Measurements from ENCODE around the gene STK25.
A peak's percentile ranks its signal among the peaks of the same experiment; 100 is the strongest.
"Not testable (repeated sequence)": the region's sequence is repeated elsewhere in the genome, so short reads cannot be mapped to it uniquely, and the experiment has no call there.

Gene STK25

GRCh38 chr2:241467777-241468475, 40.5 kb downstream of the STK25 start:
- DNase-seq (ENCODE audit: low read depth in 1 of 2, low spot score in 1 of 2), result no peak

- DNase-seq (ENCODE audit: low read depth in 1 of 2, low spot score in 1 of 2), result no peak
These were observed 42.2 kb downstream of the STK25 start for GRCh38 chr2:241466230-241466629.

- DNase-seq (ENCODE audit: low read depth in 1 of 2, low spot score in 1 of 2), result no peak
These were observed 42.8 kb downstream of the STK25 start for GRCh38 chr2:241465543-241465942.

- no peak for DNase-seq (ENCODE audit: low read depth in 1 of 2, low spot score in 1 of 2)
These were observed 44.9 kb downstream of the STK25 start for GRCh38 chr2:241463276-241464135.

- DNase-seq (ENCODE audit: low read depth in 1 of 2, low spot score in 1 of 2), result no peak
These were observed 46.4 kb downstream of the STK25 start for GRCh38 chr2:241461693-241462677.

GRCh38 chr2:241460631-241461030, 47.8 kb downstream of the STK25 start:
- no peak for DNase-seq (ENCODE audit: low read depth in 1 of 2, low spot score in 1 of 2)

- no peak for DNase-seq (ENCODE audit: low read depth in 1 of 2, low spot score in 1 of 2)
These were observed 48.9 kb downstream of the STK25 start for GRCh38 chr2:241459520-241459919.

- DNase-seq (ENCODE audit: low read depth in 1 of 2, low spot score in 1 of 2), result no peak
These were observed 49.7 kb downstream of the STK25 start for GRCh38 chr2:241458687-241459086.

GRCh38 chr2:241456546-241456945, 51.8 kb downstream of the STK25 start:
- DNase-seq (ENCODE audit: low read depth in 1 of 2, low spot score in 1 of 2), result no peak

- no peak for DNase-seq (ENCODE audit: low read depth in 1 of 2, low spot score in 1 of 2)
These were observed 53.4 kb downstream of the STK25 start for GRCh38 chr2:241454837-241455485.

GRCh38 chr2:241453919-241454318, 54.5 kb downstream of the STK25 start:
- not testable (repeated sequence) for DNase-seq (ENCODE audit: low read depth in 1 of 2, low spot score in 1 of 2)

- DNase-seq (ENCODE audit: low read depth in 1 of 2, low spot score in 1 of 2), result no peak
These were observed 56.4 kb downstream of the STK25 start for GRCh38 chr2:241451840-241452506.

GRCh38 chr2:241450092-241450491, 58.3 kb downstream of the STK25 start:
- not testable (repeated sequence) for DNase-seq (ENCODE audit: low read depth in 1 of 2, low spot score in 1 of 2)

GRCh38 chr2:241445426-241445825, 63.0 kb downstream of the STK25 start:
- no peak for DNase-seq (ENCODE audit: low read depth in 1 of 2, low spot score in 1 of 2)

- DNase-seq (ENCODE audit: low read depth in 1 of 2, low spot score in 1 of 2), result peak; percentile 78 to 91
These were observed 64.7 kb downstream of the STK25 start for GRCh38 chr2:241443486-241444223.

All from activated T-helper 1 cell treated with anti-CD3 and anti-CD28 coated beads, Interleukin-2, amount 50 U/mL, for 16 hours (primary cell).